ENCODE measurements around the gene ZNF302. TPM values are rescaled to one million over a fixed set of nuclear protein-coding genes. Genes with fewer than 3 reads are reported as not detected.
"Not testable (repeated sequence)": the region's sequence is repeated elsewhere in the genome, so short reads cannot be mapped to it uniquely, and the experiment has no call there.

ZNF302 gene
- total RNA-seq, 1 donor from 2014 or later = 32.4 TPM

DNA sequence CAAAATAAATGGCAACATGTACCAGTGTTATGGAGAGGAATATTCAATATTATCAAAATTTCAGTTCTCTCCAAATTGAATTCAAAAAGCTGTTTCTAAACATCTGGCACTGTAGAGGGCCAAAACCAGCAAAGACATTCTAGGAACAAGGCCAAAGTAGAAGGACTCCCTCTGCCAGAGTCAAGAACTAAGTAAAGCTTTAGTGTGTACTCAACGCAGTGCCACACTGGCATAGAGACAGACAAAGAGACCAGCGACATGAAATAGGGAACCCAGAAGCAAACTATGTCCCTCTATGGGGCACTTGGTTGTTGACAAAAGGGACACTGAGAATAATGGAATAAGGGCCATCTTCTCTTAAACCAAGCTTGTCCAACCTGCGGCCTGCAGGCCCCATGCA is 16.1 kb upstream of the ZNF302 start:
- H3K4me1 Mint-ChIP-seq (ENCODE audit: unreplicated experiment) = no peaks in the 10 kb centered on the region
- H3K9me3 Mint-ChIP-seq (ENCODE audit: unreplicated experiment) = no peaks in the 10 kb centered on the region
- no peaks in the 10 kb centered on the region for H3K36me3 Mint-ChIP-seq (ENCODE audit: low read depth, unreplicated experiment)
- TF ChIP-seq, protein P1, sequence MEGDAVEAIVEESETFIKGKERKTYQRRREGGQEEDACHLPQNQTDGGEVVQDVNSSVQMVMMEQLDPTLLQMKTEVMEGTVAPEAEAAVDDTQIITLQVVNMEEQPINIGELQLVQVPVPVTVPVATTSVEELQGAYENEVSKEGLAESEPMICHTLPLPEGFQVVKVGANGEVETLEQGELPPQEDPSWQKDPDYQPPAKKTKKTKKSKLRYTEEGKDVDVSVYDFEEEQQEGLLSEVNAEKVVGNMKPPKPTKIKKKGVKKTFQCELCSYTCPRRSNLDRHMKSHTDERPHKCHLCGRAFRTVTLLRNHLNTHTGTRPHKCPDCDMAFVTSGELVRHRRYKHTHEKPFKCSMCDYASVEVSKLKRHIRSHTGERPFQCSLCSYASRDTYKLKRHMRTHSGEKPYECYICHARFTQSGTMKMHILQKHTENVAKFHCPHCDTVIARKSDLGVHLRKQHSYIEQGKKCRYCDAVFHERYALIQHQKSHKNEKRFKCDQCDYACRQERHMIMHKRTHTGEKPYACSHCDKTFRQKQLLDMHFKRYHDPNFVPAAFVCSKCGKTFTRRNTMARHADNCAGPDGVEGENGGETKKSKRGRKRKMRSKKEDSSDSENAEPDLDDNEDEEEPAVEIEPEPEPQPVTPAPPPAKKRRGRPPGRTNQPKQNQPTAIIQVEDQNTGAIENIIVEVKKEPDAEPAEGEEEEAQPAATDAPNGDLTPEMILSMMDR (IDR thresholded peaks at IDR 0.05; ENCODE audit: unreplicated experiment) = no peak
- no peak for DNase-seq (ENCODE audit: low spot score)
- peaks cover 8% of the 10 kb centered on the region for H3K27me3 Mint-ChIP-seq (ENCODE audit: unreplicated experiment)
- no peak overlapping the region for H3K4me3 Mint-ChIP-seq (ENCODE audit: unreplicated experiment)
- H3K27ac Mint-ChIP-seq (ENCODE audit: unreplicated experiment) = no peak overlapping the region

DNA sequence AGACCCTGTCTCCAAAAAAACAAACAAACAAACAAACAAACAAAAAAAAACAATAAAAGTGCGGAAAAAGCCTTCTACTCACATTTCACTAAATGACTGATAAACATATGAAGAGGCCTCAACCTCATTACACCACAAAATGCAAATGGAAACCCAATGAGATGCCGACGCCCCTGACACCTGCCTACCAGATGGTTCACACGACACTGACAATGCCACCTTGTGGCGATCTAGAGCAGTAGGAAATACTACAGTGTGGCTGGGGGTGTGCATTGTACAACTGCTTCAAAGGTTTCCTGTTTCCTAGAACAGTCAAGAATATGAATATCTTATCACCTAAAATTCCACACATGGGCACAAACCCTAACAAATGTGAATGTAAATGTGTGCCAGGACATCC is 14.6 kb upstream of the ZNF302 start:
- Mint-ChIP-seq H3K4me1 (ENCODE audit: unreplicated experiment) (no peaks in the 10 kb centered on the region), H3K27ac (ENCODE audit: unreplicated experiment) (peak overlapping the region; percentile 23), H3K4me3 (ENCODE audit: unreplicated experiment) (no peak overlapping the region), H3K9me3 (ENCODE audit: unreplicated experiment) (no peaks in the 10 kb centered on the region), H3K27me3 (ENCODE audit: unreplicated experiment) (peaks cover 8% of the 10 kb centered on the region), H3K36me3 (ENCODE audit: low read depth, unreplicated experiment) (no peaks in the 10 kb centered on the region)
- TF ChIP-seq, protein P1 (IDR thresholded peaks at IDR 0.05; ENCODE audit: unreplicated experiment) = peak; percentile 35
- DNase-seq (ENCODE audit: low spot score) = peak; percentile 29

DNA sequence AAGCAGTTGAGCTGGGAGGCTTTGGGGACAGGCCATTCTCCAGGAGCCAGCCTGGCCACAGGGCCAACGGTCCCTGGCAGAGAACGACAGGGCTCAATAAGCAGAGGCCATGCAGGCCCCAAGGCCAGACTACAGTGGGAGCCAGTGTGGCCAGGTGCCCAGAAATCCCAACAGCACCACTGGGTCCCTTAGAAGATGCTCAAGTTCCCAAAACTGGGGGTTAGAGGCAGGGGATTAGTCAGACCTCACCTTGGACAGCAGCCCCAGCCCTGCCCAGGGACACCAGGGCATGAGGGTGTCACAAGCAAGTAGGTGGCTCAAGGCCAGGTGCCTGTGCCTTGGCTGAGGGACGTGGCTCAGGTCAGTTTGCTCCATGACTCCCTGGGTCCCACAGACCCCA is 13.3 kb upstream of the ZNF302 start:
- TF ChIP-seq, protein P1 (IDR thresholded peaks at IDR 0.05; ENCODE audit: unreplicated experiment) = no peak
- H3K4me3 Mint-ChIP-seq (ENCODE audit: unreplicated experiment) = no peak overlapping the region

DNA sequence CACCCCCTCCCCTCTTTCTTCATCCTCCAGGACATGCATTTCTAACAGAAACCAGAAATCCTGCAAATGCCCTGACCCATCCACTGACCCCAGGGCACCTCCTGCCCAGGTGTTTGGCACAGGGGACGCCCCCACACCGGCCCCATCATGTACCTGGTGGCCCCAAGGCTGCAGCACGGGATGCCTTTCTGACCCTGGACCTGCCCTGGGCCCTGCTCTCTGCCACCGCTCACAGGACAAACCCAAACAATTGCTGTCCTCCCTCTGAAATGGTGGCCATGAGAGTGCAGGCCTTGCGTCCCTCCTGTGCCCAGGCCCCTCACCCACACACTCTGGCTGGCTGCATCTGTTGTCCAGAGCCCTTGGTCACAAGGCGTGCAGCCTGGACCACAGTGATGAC is 12.6 kb upstream of the ZNF302 start:
- Mint-ChIP-seq H3K27me3 (ENCODE audit: unreplicated experiment) (peaks cover 10% of the 10 kb centered on the region), H3K27ac (ENCODE audit: unreplicated experiment) (no peak overlapping the region), H3K36me3 (ENCODE audit: low read depth, unreplicated experiment) (no peaks in the 10 kb centered on the region), H3K9me3 (ENCODE audit: unreplicated experiment) (no peaks in the 10 kb centered on the region), H3K4me3 (ENCODE audit: unreplicated experiment) (no peak overlapping the region), H3K4me1 (ENCODE audit: unreplicated experiment) (no peaks in the 10 kb centered on the region)
- DNase-seq (ENCODE audit: low spot score) = no peak
- TF ChIP-seq, protein P1 (IDR thresholded peaks at IDR 0.05; ENCODE audit: unreplicated experiment) = no peak

More for the DNA sequence above, 13.3 kb upstream of the ZNF302 start:
- no peaks in the 10 kb centered on the region for H3K4me1 Mint-ChIP-seq (ENCODE audit: unreplicated experiment)
- peaks cover 9% of the 10 kb centered on the region for H3K27me3 Mint-ChIP-seq (ENCODE audit: unreplicated experiment)
- H3K36me3 Mint-ChIP-seq (ENCODE audit: low read depth, unreplicated experiment) = no peaks in the 10 kb centered on the region
- no peaks in the 10 kb centered on the region for H3K9me3 Mint-ChIP-seq (ENCODE audit: unreplicated experiment)
- no peak for DNase-seq (ENCODE audit: low spot score)
- H3K27ac Mint-ChIP-seq (ENCODE audit: unreplicated experiment) = no peak overlapping the region

DNA sequence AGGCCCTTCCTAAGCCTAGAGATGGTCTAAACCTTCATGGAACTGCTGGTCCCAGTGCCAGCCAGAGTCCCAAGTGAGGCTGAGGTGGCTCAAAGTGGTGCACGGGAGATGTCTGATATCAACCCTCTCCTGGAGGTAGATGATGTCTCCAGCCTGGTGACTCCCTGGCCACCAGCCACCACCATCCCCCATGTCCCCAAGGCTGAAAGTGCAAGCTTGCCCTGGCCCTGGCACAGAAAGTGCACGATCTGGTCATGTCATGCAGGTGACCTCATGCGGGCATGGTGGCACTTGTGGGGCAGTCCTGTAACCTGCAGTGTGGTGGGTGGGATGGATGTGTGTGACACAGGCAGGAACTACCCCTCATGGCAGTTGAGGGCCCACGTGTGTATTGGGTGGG is 12.2 kb upstream of the ZNF302 start:
- H3K4me1 Mint-ChIP-seq (ENCODE audit: unreplicated experiment); DNase-seq (ENCODE audit: low spot score); H3K9me3 Mint-ChIP-seq (ENCODE audit: unreplicated experiment); H3K4me3 Mint-ChIP-seq (ENCODE audit: unreplicated experiment); H3K27ac Mint-ChIP-seq (ENCODE audit: unreplicated experiment); H3K27me3 Mint-ChIP-seq (ENCODE audit: unreplicated experiment); H3K36me3 Mint-ChIP-seq (ENCODE audit: low read depth, unreplicated experiment): not testable (repeated sequence)

Measured in endothelial cell (in vitro differentiated cells).